Left ventricle myocardium superior (tissue), 1 donor: ENCODE measurements around the gene BSDC1. TPM values are rescaled to one million over a fixed set of nuclear protein-coding genes. Genes with fewer than 3 reads are reported as not detected.

Experiments
- ATAC-seq: fragments of 200-7000 bp; cut with Tn5 transposase; one replicate; pipeline ENCODE4 v1.9.1; 2020; ENCODE audit warnings: mild to moderate bottlenecking, moderate library complexity
- DNase-seq: peaks from one replicate; pipeline ENCODE4 v3.0.0-alpha.2; 2020
- intact Hi-C: fragments of 100-400 bp; cut with micrococcal nuclease; formaldehyde crosslinking; loops from one replicate; pipeline ENCODE4 v1.11.0; 2022
- total RNA-seq: library from RNA; stranded (reverse); fragmentation: NEBNext Ultra II Directional; extraction: Animal tissue kit (Norgen Biotek cat#: 25700); gene quantifications from one replicate; pipeline ENCODE4 v1.2.1, GENCODE V29; 2021
- donor health status: DM: no; HTN: yes; CAD: no; lungs with severe emphysema.

Gene BSDC1
- total RNA-seq, 1 donor from 2014 or later: 40.5 TPM

GRCh38 chr1:32341971-32342370 is 52.3 kb downstream of the BSDC1 start:
- intact Hi-C loops: no loop called here
- ATAC-seq: no peak
- no peak for DNase-seq

DNA sequence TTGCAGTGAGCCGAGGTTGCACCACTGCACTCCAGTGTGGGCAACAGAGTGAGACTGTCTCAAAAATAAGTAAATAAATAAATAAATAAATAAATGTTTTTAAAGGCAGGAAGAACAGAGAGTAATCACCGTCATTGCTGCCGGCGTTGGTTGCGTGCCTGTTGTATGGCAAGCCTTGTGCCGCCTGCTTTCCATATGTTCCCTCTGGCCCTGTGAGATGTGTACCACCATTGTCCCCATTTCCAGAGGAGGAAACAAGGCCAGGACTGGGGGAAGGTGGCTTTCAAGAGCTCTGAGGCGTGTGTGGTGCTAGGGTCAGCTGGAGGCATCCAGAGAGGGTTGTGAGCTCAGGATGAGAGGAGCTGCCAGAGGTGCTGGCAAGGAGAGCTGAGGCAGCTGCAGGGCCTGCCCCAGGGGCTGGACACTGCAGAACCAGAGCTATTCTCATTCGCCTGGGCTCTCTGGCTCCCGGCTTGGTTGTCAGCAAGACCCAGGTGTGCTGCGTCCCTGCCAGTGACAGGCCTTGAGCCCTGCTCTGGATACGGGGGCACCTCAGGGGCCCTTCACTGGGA is 53.0 kb downstream of the BSDC1 start:
- intact Hi-C loops: no loop called here
- ATAC-seq: peak; percentile 41
- DNase-seq: peak; percentile 70

- DNase-seq: peak; percentile 23
- intact Hi-C loops: no loop called here
- ATAC-seq: no peak
Observed at GRCh38 chr1:32339363-32339978, 54.8 kb downstream of the BSDC1 start.

DNA sequence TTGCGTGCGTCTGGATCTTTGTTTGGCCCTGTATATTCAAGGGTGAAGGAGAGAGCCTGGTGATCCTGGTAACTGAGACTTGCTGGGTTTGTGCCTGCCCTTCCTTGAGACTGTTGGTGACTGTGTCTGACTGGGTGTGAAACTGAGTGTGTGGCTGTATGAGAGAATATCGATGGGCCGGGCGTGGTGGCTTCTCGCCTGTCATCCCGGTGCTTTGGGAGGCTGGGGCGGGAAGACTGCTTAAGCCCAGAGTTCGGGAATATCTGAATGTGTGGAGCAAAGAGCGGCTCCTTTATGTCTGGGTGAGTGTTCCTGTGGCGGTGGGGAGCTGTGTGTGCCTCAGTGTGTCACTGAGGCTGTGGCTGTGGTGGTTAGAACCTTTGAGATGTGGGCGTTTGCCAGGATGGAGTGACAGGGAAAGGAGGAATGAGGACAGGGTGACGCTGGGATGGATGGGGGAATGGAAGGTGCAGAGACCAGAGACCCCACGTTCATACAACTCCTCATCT is 55.5 kb downstream of the BSDC1 start:
- peak; percentile 44 for DNase-seq

GRCh38 chr1:32337855-32338636 is 56.2 kb downstream of the BSDC1 start:
- ATAC-seq: peak; percentile 46
- peak; percentile 69 for DNase-seq
- intact Hi-C loops: no loop called here

More for the DNA sequence above, 55.5 kb downstream of the BSDC1 start:
- intact Hi-C loops: no loop called here
- no peak for ATAC-seq

DNA sequence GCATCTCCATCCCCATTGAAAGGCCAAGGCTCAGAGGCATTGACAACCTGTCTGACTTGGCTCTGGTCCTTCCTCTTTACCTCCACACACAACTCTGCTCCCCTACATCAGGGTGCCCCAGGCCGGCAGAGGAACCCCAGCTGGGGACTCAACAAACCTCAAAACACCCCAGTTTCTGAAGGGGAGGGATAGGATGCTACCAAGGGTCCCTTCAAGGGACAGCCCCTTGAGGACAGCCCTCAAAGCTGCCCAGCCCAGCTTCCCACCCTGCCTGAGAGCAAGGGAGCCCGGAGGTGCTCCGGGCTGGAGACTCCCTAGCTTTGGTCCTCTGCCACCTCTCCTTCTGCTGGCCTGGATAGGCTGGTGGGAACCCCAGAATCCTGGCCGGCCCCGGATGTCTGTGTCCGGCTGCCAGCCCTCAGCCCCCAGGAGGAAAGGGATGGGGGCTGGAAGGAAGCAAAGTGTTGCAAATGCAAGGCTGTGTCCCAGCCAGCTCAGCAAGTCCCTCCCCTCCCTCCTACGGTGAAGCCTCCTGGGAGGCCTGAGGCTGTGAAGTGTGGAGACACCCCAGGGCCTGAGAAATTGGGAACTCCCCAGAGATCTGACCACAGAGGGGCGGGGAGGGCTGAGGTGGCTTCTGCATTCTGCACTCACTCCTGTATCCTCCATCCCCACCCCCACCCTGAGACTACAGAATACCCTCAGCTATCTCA is 57.1 kb downstream of the BSDC1 start:
- intact Hi-C loops: no loop called here
- DNase-seq (peak; percentile 67), ATAC-seq (peak; percentile 38)

DNA sequence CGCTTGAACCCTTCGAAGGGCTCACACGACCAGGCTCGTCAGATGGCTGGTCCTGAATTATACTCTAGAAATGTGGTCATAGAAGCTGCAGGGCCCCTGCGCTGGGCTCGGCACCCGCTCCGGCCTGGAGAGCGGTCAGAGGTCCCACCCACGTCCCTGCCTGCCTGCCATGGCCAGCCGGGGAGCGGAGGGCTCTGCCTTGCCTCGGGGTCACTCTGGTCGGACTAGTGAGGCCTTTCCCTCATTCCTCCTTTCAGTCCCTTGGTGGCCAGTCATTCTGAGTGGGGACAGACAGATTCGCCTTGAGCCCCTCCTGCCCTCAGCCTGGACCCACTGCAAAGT is 57.7 kb downstream of the BSDC1 start:
- peak; percentile 18 for ATAC-seq
- intact Hi-C loops: no loop called here
- peak; percentile 59 for DNase-seq

- ATAC-seq: peak; percentile 79
- peak; percentile 92 for DNase-seq
- intact Hi-C loops: no loop called here
Observed at GRCh38 chr1:32335790-32336590, 58.3 kb downstream of the BSDC1 start, which contains the start of gene MARCKSL1. TSS of gene MARCKSL1 (minus strand) at chr1:32336233. CDS start at chr1:32336033, 200 bp downstream.

- no peak for DNase-seq
- intact Hi-C loops: no loop called here
- peak; percentile 2 for ATAC-seq
Observed at GRCh38 chr1:32335535-32335789, 58.8 kb downstream of the BSDC1 start.

DNA sequence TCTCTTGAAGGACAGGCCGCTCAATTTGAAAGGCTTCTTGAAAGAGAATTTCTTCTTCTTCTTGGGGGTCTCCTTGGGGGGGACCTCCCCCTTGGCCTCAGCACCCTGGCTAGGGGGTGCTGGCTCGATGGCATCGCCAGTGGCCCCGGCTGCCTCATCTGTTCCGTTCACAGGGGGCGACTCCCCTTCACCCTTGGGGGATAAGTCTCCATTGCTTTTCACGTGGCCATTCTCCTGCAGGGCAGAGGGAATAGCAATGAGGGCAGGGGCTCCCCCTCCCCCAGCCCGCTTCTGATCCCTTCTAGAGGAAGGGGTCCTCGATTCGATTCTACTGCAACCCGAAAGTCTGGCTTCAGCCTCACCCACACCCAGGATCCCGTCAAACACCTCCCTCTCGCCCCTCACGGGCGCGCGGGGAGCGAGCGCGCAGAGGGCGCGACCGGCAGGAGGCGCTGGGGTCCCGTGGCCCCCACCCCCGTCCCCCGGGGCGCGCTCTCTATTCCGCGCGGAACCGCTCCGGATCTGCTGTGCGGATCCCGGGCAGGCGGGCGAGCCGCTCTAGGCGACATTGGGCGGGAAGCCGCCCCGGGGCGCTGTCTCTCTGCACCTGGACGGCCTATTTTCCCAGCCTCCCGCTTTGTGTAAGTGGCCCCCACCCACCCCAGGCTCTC is 59.2 kb downstream of the BSDC1 start:
- DNase-seq: peak; percentile 77
- intact Hi-C loops: no loop called here
- peak; percentile 54 for ATAC-seq

GRCh38 chr1:32334274-32334861 is 59.9 kb downstream of the BSDC1 start:
- intact Hi-C loops: no loop called here
- no peak for DNase-seq
- ATAC-seq: no peak

DNA sequence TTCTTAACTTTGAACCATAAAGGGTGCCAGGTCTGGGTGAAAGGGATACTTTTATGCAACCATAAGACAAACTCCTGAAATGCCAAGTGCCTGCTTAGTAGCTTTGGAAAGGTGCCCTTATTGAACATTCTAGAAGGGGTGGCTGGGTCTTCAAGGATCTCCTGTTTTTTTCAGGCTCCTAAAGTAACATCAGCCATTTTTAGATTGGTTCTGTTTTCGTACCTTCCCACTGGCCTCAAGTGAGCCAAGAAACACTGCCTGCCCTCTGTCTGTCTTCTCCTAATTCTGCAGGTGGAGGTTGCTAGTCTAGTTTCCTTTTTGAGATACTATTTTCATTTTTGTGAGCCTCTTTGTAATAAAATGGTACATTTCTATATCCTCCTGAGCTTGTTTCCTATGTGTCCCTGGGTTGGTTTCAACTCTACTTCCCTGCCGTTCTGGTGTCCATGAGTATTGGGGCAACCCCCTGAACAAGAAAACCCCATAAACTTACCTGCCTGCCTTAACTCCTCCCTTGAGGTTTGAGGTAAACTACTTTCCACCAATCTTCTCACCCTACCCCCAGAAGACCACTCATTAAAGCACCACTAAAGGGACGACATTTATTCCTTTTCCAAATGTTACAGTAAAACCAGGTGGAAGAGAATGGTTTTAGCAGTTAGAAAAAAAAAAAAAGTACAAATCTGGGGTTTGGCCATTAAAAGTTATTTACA is 60.8 kb downstream of the BSDC1 start:
- intact Hi-C loops: no loop called here
- no peak for ATAC-seq
- DNase-seq: no peak

DNA sequence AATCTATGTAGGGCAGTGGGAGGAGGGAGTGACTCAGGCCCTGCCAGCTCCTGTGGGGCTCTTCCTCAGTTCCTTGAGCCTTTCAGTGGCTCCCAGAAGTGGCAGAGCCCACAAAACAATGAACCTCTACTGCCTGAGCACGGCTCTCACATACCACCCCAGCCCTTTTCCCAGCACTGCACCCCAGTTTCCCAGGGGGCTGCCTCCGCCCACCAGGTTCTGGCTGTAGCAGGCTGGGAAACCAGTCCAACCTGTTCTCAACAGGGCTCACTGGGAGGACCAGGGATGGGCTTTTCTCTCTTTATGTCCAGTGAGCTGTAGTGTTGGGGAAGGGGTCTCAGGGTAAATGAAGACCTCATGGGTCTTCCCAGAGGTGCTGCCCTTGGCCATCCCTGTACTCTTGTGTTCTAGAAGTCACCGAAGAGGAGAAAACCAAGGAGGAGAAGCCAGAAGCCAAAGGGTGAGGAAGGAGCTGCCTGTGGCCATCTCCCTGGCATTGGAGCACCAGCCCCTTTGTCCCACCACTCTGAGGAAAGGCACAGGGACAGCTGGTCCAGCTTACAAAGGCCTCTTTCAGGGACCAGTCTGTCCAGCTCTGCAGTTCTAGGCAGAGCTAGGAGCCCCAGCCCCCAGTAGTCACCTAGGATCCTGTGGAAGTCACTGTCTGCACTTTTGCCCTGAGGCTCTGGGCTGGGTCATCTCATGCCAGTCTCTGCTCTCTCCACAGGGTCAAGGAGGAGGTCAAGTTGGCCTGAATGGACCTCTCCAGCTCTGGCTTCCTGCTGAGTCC is 61.8 kb downstream of the BSDC1 start:
- no peak for DNase-seq
- intact Hi-C loops: no loop called here

DNA sequence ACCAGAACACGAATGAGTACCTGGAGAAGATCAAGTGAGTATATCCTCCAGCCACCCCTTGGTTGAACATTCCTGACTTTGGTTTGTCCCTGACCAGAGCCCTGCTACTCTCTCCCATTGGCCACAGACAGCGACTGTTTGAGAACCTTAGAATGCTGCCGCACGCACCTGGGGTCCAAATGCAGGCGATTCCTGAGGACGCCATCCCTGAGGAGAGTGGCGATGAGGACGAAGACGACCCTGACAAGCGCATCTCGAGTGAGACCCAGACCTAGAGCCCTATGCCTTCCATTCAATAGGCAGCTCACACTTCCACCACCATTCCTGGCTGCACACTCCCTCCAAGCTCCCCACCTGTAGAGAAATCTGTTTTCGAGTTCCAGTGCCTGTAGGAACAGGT is 62.7 kb downstream of the BSDC1 start:
- DNase-seq (no peak), ATAC-seq (no peak)
- intact Hi-C loops: no loop called here

More for the DNA sequence above, 61.8 kb downstream of the BSDC1 start:
- no peak for ATAC-seq

DNA sequence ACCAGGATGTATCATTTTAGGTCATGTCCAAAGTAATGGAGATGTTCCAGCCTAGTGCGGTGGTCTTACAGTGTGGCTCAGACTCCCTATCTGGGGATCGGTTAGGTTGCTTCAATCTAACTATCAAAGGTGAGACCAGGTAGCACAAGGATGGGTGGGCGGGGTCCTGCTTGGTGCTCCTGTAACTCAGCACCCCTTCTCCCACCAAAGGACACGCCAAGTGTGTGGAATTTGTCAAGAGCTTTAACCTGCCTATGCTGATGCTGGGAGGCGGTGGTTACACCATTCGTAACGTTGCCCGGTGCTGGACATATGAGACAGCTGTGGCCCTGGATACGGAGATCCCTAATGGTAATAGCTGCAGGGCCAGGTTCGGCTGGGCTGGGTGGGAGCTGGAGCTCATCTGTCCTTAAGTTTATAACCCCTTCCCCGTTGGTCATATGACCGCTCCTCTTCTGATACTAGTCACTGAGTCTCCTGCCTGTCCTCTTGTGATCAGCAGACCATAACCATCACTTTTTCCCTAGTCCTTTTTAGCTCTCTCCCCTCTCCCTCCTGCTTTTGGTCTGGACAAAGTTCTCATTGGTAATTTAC is 63.6 kb downstream of the BSDC1 start:
- intact Hi-C loops: no loop called here
- ATAC-seq (no peak), DNase-seq (no peak)

GRCh38 chr1:32329931-32330466 is 64.2 kb downstream of the BSDC1 start:
- intact Hi-C loops: no loop called here
- no peak for ATAC-seq
- no peak for DNase-seq
